ENCODE data around the gene ADAMTS2. TPM values are rescaled to one million over a fixed set of nuclear protein-coding genes. Genes with fewer than 3 reads are reported as not detected.

ADAMTS2 gene
- polyA plus RNA-seq, 1 experiment = 129 TPM

DNA sequence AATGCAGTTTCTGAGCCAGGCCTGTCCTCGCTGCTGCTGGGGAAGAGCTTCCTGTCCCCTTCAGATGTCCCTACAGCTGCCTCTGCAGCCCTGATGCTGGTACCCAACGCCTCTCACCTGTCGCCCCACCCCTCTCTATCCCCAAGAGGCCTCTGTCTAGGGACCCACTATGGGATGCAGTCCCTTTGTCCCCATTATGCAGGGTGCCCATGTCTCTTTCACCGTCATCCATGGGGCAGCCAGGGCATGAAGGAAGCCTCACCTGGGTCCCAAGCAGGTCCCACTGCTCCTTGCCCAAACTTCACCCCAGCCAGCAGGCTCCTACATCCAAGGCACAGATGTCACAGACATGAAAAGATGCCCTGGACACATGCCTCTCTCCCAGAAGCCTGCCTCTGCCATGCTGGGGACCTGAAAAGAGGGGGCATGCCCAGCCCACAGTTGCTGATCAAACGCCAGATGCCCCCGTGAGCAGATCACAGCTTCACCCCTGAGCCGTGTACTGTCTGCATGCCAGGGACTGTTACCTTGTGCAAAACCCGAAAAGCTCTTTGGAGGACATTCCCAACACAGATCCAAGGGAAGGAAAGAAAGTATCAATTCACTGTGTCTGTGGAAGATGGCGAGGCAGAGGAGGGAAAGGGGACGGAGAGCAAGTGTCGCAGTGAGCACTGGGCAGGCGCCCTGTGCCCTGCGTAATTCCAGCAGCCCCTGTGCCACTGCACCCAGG, 81.0 kb downstream of the ADAMTS2 start:
- POLR2A ChIA-PET = no interaction called here
- H3K27me3 ChIP-seq (ENCODE audit: control insufficient read depth, insufficient read depth, low read length) = no peaks in the 10 kb centered on the region
- CTCF ChIA-PET = interaction anchor here (1.2 to 7.2 kb wide), 4 partner anchors 10 to 97 kb away, joined by 3 to 34 read pairs (median 6); no protein-coding TSS in a partner anchor
- DNase-seq (ENCODE audit: low read depth) = no peak
- no peak overlapping the region for H3K4me3 ChIP-seq (ENCODE audit: low read depth, low read length)
- H3K36me3 ChIP-seq (ENCODE audit: control insufficient read depth, insufficient read depth, low read length) = peaks cover 10% of the 10 kb centered on the region
- no peak for TF ChIP-seq CTCF (IDR thresholded peaks at IDR 0.05; ENCODE audit: insufficient read depth, low read depth, low read length)

GRCh38 chr5:179263391-179264052, 81.7 kb downstream of the ADAMTS2 start:
- POLR2A ChIA-PET = no interaction called here

DNA sequence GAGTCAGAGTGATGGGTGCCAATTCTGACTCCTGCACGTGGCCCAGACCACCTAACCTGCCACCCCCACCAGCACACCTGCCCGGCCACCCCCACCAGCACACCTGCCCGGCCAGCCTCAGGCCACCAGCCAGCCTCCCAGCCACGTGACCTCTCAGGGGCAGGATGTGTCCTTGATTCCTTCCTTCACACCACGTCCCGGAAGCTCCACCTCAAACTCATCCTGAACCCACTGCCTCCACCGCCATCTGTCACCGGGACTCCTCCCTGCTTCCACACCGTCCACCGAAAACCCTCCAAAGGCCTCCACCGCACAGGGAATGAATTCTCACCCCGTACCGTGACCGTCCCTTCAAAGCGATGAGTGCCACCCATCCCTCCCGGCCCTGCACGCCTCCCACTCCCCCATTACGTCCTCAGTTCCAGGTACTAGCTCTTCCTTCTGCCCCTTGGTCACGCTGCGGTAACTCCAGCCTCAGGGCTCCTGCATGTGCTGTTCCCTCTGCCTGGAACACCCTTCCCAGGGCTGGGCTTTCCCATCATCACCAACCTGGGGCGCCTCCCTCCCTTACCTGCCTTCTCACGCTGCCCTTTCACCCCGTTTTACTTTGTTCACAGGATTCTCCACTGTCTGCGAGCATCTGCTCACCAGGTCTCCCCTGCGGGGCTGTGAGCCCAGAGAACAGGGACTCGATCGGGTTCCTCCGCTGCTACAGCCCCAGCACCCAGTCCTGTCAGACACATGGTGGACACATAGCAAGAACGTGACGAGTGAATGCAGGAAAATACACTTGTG, 82.9 kb downstream of the ADAMTS2 start:
- DNase-seq (ENCODE audit: low read depth) = no peak
- Histone ChIP-seq H3K27me3 (ENCODE audit: control insufficient read depth, insufficient read depth, low read length) (no peaks in the 10 kb centered on the region), H3K36me3 (ENCODE audit: control insufficient read depth, insufficient read depth, low read length) (peaks cover 8% of the 10 kb centered on the region), H3K4me3 (ENCODE audit: low read depth, low read length) (no peak overlapping the region)
- ChIA-PET CTCF (interaction anchor here (0.7 to 1.5 kb wide), 6 partner anchors 9 to 95 kb away, joined by 3 to 7 read pairs (median 3); no protein-coding TSS in a partner anchor), POLR2A (no interaction called here)
- no peak for TF ChIP-seq CTCF (IDR thresholded peaks at IDR 0.05; ENCODE audit: insufficient read depth, low read depth, low read length)

More at GRCh38 chr5:179263391-179264052, 81.7 kb downstream of the ADAMTS2 start:
- TF ChIP-seq CTCF (IDR thresholded peaks at IDR 0.05; ENCODE audit: insufficient read depth, low read depth, low read length) = no peak
- H3K36me3 ChIP-seq (ENCODE audit: control insufficient read depth, insufficient read depth, low read length) = peaks cover 9% of the 10 kb centered on the region
- no peak overlapping the region for H3K4me3 ChIP-seq (ENCODE audit: low read depth, low read length)
- no peak for DNase-seq (ENCODE audit: low read depth)
- CTCF ChIA-PET = interaction anchor here (1.2 to 7.2 kb wide), 3 partner anchors 30 to 96 kb away, joined by 3 to 34 read pairs (median 5); no protein-coding TSS in a partner anchor
- no peaks in the 10 kb centered on the region for H3K27me3 ChIP-seq (ENCODE audit: control insufficient read depth, insufficient read depth, low read length)

- ChIA-PET CTCF (interaction anchor here (0.5 to 1.5 kb wide), 10 partner anchors 10 to 249 kb away, joined by 3 to 7 read pairs (median 4); no protein-coding TSS in a partner anchor), POLR2A (interaction anchor here (0.5 to 0.7 kb wide), 2 partner anchors 19 to 45 kb away, joined by 3 to 6 read pairs; no protein-coding TSS in a partner anchor)
- no peaks in the 10 kb centered on the region for H3K27me3 ChIP-seq (ENCODE audit: control insufficient read depth, insufficient read depth, low read length)
- H3K36me3 ChIP-seq (ENCODE audit: control insufficient read depth, insufficient read depth, low read length) = peaks cover 5% of the 10 kb centered on the region
- TF ChIP-seq CTCF (IDR thresholded peaks at IDR 0.05; ENCODE audit: insufficient read depth, low read depth, low read length) = peak; percentile 61
- DNase-seq (ENCODE audit: low read depth) = no peak
- no peak overlapping the region for H3K4me3 ChIP-seq (ENCODE audit: low read depth, low read length)
These were observed 83.7 kb downstream of the ADAMTS2 start for GRCh38 chr5:179261301-179262125.
